Immature natural killer cell (primary cell): ENCODE measurements around the gene VPS13C. TPM values are rescaled to one million over a fixed set of nuclear protein-coding genes. Genes with fewer than 3 reads are reported as not detected.
A peak's percentile ranks its signal among the peaks of the same experiment; 100 is the strongest.

ENCODE experiments used
- DNase-seq, 3 donors: peaks; one replicate each; pipeline ENCODE4 v3.0.0; 2022; ENCODE audit warnings: mixed read lengths in 1 of 3
- H3K27ac Mint-ChIP-seq, 6 donors: one replicate each; pipeline ENCODE4 v1.8.0; 2020; ENCODE audit warnings: mixed read lengths in 6 of 6, mild to moderate bottlenecking in 5 of 6, inconsistent platforms in 4 of 6, moderate library complexity in 3 of 6
- H3K27me3 Mint-ChIP-seq, 3 donors: one replicate each; pipeline ENCODE4 v1.8.0; 2020 to 2021; ENCODE audit warnings: low read depth in 3 of 3, mild to moderate bottlenecking in 3 of 3, mixed read lengths in 3 of 3, moderate library complexity in 3 of 3, inconsistent platforms in 1 of 3
- H3K36me3 Mint-ChIP-seq, 3 donors: one replicate each; pipeline ENCODE4 v1.8.0; 2020; ENCODE audit warnings: mixed read lengths in 3 of 3, inconsistent platforms in 2 of 3, mild to moderate bottlenecking in 2 of 3
- H3K4me1 Mint-ChIP-seq, 2 donors: one replicate each; pipeline ENCODE4 v1.8.0; 2020; ENCODE audit warnings: inconsistent platforms in 2 of 2, mild to moderate bottlenecking in 2 of 2, mixed read lengths in 2 of 2, moderate library complexity in 1 of 2
- H3K4me3 Mint-ChIP-seq, 5 donors: one replicate each; pipeline ENCODE4 v1.8.0; 2020; ENCODE audit warnings: mild to moderate bottlenecking in 5 of 5, mixed read lengths in 5 of 5, inconsistent platforms in 3 of 5, moderate library complexity in 3 of 5
- H3K9me3 Mint-ChIP-seq, 6 donors: one replicate each; pipeline ENCODE4 v1.8.0; 2020; ENCODE audit warnings: mild to moderate bottlenecking in 6 of 6, mixed read lengths in 6 of 6, inconsistent platforms in 4 of 6, moderate library complexity in 3 of 6
- polyA plus RNA-seq, 3 donors: library from polyadenylated mRNA; unstranded; fragments of 300-500 nt; fragmentation: Illumina TruSeq; gene quantifications; one replicate each; pipeline ENCODE4 v1.2.3, GENCODE V29; 2021

Gene VPS13C, protein sequence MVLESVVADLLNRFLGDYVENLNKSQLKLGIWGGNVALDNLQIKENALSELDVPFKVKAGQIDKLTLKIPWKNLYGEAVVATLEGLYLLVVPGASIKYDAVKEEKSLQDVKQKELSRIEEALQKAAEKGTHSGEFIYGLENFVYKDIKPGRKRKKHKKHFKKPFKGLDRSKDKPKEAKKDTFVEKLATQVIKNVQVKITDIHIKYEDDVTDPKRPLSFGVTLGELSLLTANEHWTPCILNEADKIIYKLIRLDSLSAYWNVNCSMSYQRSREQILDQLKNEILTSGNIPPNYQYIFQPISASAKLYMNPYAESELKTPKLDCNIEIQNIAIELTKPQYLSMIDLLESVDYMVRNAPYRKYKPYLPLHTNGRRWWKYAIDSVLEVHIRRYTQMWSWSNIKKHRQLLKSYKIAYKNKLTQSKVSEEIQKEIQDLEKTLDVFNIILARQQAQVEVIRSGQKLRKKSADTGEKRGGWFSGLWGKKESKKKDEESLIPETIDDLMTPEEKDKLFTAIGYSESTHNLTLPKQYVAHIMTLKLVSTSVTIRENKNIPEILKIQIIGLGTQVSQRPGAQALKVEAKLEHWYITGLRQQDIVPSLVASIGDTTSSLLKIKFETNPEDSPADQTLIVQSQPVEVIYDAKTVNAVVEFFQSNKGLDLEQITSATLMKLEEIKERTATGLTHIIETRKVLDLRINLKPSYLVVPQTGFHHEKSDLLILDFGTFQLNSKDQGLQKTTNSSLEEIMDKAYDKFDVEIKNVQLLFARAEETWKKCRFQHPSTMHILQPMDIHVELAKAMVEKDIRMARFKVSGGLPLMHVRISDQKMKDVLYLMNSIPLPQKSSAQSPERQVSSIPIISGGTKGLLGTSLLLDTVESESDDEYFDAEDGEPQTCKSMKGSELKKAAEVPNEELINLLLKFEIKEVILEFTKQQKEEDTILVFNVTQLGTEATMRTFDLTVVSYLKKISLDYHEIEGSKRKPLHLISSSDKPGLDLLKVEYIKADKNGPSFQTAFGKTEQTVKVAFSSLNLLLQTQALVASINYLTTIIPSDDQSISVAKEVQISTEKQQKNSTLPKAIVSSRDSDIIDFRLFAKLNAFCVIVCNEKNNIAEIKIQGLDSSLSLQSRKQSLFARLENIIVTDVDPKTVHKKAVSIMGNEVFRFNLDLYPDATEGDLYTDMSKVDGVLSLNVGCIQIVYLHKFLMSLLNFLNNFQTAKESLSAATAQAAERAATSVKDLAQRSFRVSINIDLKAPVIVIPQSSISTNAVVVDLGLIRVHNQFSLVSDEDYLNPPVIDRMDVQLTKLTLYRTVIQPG (N-terminal part only)
- 10 to 100 TPM in 2 of 3 donors, 1 to 10 TPM in 1; 9.8 to 18.5 (median 11.1) TPM for polyA plus RNA-seq

DNA sequence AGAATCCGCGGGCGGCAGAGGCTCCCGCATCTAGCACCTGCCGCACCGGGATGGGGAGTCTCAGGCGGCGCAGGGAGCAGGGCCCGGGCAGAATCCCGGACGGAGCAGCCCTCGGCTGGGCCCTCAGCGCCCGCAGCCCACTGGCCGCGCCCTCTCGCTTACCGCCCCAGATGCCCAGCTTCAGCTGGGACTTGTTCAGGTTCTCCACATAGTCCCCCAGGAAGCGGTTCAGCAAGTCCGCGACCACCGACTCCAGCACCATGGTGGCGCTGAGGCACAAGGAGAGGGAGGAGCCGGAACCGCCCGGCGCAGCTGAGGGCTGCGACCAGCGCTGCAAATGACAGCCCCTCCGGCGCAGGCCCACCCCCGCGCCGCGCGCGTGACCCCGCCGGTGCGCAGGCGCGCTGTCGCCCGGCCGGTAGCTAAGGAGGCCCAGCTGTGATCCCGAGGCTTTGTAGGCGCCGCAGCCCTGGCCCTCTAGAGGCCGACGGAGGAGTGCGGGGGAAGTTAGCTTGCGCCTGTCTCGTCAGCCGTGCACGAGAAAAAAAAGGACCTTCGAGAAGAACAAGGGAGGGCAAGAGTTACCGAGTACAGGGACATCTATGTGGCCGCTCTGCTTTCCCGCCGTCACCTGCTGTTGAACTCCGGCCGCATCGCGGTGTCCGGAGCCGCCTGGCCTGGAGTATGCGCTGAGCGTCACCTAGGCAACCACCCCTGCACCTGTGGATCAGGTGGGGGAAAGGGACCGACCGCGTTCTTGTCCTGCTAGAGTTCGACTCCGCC lies at the start of gene VPS13C:
Gene VPS13C (minus strand): TSS at position 335 of the 783 bp plus-strand sequence. CDS start 73 bp downstream, at position 262.
- H3K4me1 Mint-ChIP-seq: peaks cover 46 to 63% of the 10 kb centered on the region in 2 donors
- peak; percentile 95 for DNase-seq
- H3K9me3 Mint-ChIP-seq: no peaks in the 10 kb centered on the region
- peaks cover 0 to 5% (median 0%) of the 10 kb centered on the region in 3 donors for H3K36me3 Mint-ChIP-seq
- H3K27me3 Mint-ChIP-seq: peaks cover 0 to 21% (median 7%) of the 10 kb centered on the region in 3 donors
- peak within 1 kb of the TSS; percentile 93 to 99 (median 97) for H3K4me3 Mint-ChIP-seq
- peak within 1 kb of the TSS; percentile 94 to 99 (median 98) for H3K27ac Mint-ChIP-seq

DNA sequence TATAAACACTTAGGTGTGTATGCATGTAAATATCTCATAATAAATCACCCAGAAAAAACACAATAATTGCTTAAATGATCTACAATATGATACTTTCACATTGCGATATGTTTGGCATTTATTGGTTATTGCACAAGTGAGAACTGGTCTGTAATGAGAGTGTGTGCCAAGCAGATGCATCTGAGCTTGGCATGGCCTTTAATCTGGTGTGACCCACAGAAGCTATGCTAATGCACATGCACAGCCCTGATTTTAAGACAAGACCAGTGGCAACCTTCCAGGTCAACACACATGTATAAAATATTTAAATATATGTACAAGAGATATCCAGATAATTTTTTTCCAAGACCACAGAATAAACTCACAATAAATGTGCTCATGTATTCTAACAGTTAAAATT lies 49.2 kb upstream of the VPS13C start:
- H3K27ac Mint-ChIP-seq: no peak overlapping the region
- H3K27me3 Mint-ChIP-seq: peaks cover 2 to 11% (median 11%) of the 10 kb centered on the region in 3 donors
- no peak for DNase-seq
- H3K9me3 Mint-ChIP-seq: no peaks in the 10 kb centered on the region
- H3K4me1 Mint-ChIP-seq: no peaks in the 10 kb centered on the region
- H3K4me3 Mint-ChIP-seq: no peak overlapping the region
- no peaks in the 10 kb centered on the region for H3K36me3 Mint-ChIP-seq

DNA sequence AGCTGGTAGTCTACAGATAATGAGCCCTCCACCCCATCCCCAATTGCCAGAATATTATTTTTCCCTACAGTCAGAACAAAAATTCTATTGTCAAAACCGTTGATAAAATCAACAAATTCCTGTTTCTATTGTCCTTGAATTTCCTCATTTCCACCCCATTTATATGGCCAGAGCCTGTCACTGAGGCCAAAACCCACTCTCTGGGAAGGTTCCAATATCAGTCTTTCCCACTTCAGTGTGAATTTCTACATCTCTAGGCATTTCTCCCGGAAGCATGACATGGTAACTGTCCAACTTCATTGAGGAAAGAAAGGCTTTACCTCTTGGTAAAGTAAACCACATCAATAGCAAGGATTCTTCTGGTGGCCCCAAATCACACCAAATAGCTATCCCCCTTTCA lies 48.2 kb upstream of the VPS13C start:
- Mint-ChIP-seq H3K36me3 (no peaks in the 10 kb centered on the region), H3K4me3 (no peak overlapping the region), H3K27ac (no peak overlapping the region), H3K9me3 (no peaks in the 10 kb centered on the region), H3K27me3 (peaks cover 4 to 19% (median 11%) of the 10 kb centered on the region in 3 donors), H3K4me1 (no peaks in the 10 kb centered on the region)
- DNase-seq: no peak

- Mint-ChIP-seq H3K4me1 (no peaks in the 10 kb centered on the region), H3K27ac (no peak overlapping the region), H3K36me3 (no peaks in the 10 kb centered on the region), H3K4me3 (no peak overlapping the region), H3K9me3 (no peaks in the 10 kb centered on the region), H3K27me3 (peaks cover 4 to 20% (median 11%) of the 10 kb centered on the region in 3 donors)
- no peak for DNase-seq
Measured at GRCh38 chr15:62107571-62108121, 47.4 kb upstream of the VPS13C start.

- no peaks in the 10 kb centered on the region for H3K4me1 Mint-ChIP-seq
- DNase-seq: no peak
Measured at GRCh38 chr15:62106096-62106495, 45.8 kb upstream of the VPS13C start.

DNA sequence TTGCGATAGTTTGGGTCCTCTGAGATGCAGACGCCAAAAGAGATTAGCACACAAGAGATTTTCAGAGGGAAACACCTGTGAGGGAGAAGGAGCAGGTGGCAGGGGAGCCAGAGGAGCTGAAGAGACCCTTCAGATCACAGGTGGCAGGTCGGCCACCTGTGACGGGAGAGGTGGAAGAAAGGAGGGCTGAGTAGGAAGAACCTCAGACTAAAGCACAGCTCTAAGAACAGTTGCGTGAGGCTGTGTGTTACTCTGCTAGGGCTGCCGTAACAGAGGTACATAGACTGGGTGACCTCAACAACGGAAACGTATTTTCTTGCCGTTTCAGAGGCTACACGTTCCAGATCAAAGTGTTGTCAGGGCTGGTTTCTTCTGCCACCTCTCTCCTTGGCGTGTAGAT lies 45.0 kb upstream of the VPS13C start:
- Mint-ChIP-seq H3K27ac (no peak overlapping the region), H3K4me3 (no peak overlapping the region), H3K27me3 (peaks cover 4 to 17% (median 10%) of the 10 kb centered on the region in 3 donors), H3K9me3 (no peaks in the 10 kb centered on the region), H3K36me3 (no peaks in the 10 kb centered on the region), H3K4me1 (no peaks in the 10 kb centered on the region)
- no peak for DNase-seq

More at GRCh38 chr15:62106096-62106495, 45.8 kb upstream of the VPS13C start:
- H3K36me3 Mint-ChIP-seq: no peaks in the 10 kb centered on the region
- H3K4me3 Mint-ChIP-seq: no peak overlapping the region
- H3K27me3 Mint-ChIP-seq: peaks cover 4 to 18% (median 13%) of the 10 kb centered on the region in 3 donors
- no peak overlapping the region for H3K27ac Mint-ChIP-seq
- no peaks in the 10 kb centered on the region for H3K9me3 Mint-ChIP-seq

DNA sequence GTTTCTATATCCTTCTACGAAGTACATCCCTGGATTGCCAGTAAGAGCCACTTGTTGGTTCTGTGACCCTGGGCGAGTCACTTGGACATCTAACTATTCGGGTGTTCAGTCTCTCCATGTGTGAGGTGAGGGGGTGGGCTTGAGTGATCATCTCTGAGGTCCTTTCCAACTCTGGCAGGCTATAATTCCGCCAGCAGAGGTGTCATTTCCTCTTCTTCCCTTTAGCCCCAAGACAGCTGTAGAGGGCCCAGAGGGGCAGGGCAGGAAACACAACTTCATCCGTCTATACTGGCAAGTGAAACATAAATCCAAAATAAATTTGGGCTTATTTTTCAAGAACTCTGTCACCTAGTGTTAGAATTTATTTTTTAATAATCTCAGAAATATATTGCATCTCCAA lies 44.6 kb upstream of the VPS13C start:
- Mint-ChIP-seq H3K4me1 (no peaks in the 10 kb centered on the region), H3K4me3 (no peak overlapping the region), H3K27ac (no peak overlapping the region), H3K36me3 (no peaks in the 10 kb centered on the region), H3K27me3 (peaks cover 7 to 19% (median 10%) of the 10 kb centered on the region in 3 donors), H3K9me3 (no peaks in the 10 kb centered on the region)
- DNase-seq: no peak

DNA sequence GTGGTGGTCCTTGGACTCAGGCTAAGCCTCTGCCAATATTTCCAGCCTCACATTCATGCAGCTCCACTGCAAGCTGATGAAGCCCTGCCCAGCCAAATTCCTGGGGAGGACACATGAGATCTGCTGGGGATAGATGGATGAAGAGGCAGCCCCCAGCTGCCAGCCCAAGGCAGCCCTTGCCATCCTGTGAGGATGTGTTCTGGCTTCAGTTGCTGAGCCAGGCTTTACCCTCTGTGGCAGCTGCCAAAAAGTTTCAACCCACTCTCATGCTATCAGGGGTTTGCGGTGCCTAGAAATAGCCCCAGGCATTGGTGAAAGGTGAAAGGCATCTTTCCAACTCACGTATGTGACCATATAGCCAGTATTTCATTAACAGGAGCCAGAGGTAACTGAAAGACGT lies 44.2 kb upstream of the VPS13C start:
- DNase-seq: no peak
- peaks cover 7 to 21% (median 9%) of the 10 kb centered on the region in 3 donors for H3K27me3 Mint-ChIP-seq
- H3K27ac Mint-ChIP-seq: no peak overlapping the region
- H3K36me3 Mint-ChIP-seq: no peaks in the 10 kb centered on the region
- no peaks in the 10 kb centered on the region for H3K9me3 Mint-ChIP-seq
- no peaks in the 10 kb centered on the region for H3K4me1 Mint-ChIP-seq
- H3K4me3 Mint-ChIP-seq: no peak overlapping the region

- H3K27ac Mint-ChIP-seq: no peak overlapping the region
- H3K4me1 Mint-ChIP-seq: no peaks in the 10 kb centered on the region
- no peaks in the 10 kb centered on the region for H3K9me3 Mint-ChIP-seq
- H3K36me3 Mint-ChIP-seq: no peaks in the 10 kb centered on the region
- no peak overlapping the region for H3K4me3 Mint-ChIP-seq
- no peak for DNase-seq
- peaks cover 7 to 25% (median 7%) of the 10 kb centered on the region in 3 donors for H3K27me3 Mint-ChIP-seq
Measured at GRCh38 chr15:62103431-62103830, 43.2 kb upstream of the VPS13C start.

GRCh38 chr15:62099094-62099601 lies 38.9 kb upstream of the VPS13C start:
- H3K4me3 Mint-ChIP-seq: no peak overlapping the region
- H3K36me3 Mint-ChIP-seq: no peaks in the 10 kb centered on the region
- no peaks in the 10 kb centered on the region for H3K4me1 Mint-ChIP-seq
- H3K27me3 Mint-ChIP-seq: peaks cover 3 to 14% (median 5%) of the 10 kb centered on the region in 3 donors
- H3K9me3 Mint-ChIP-seq: no peaks in the 10 kb centered on the region
- no peak for DNase-seq
- no peak overlapping the region for H3K27ac Mint-ChIP-seq

- no peak for DNase-seq
- H3K4me3 Mint-ChIP-seq: no peak overlapping the region
- H3K27me3 Mint-ChIP-seq: peaks cover 0 to 5% (median 0%) of the 10 kb centered on the region in 3 donors
- H3K4me1 Mint-ChIP-seq: no peaks in the 10 kb centered on the region
- no peak overlapping the region for H3K27ac Mint-ChIP-seq
- no peaks in the 10 kb centered on the region for H3K9me3 Mint-ChIP-seq
- H3K36me3 Mint-ChIP-seq: no peaks in the 10 kb centered on the region
Measured at GRCh38 chr15:62094388-62094787, 34.1 kb upstream of the VPS13C start.

GRCh38 chr15:62093809-62094208 lies 33.6 kb upstream of the VPS13C start:
- no peaks in the 10 kb centered on the region for H3K4me1 Mint-ChIP-seq
- no peak overlapping the region for H3K27ac Mint-ChIP-seq
- no peak overlapping the region for H3K4me3 Mint-ChIP-seq
- H3K27me3 Mint-ChIP-seq: peaks cover 0 to 2% (median 0%) of the 10 kb centered on the region in 3 donors
- H3K9me3 Mint-ChIP-seq: no peaks in the 10 kb centered on the region
- DNase-seq: no peak
- H3K36me3 Mint-ChIP-seq: no peaks in the 10 kb centered on the region
